Raji (cell line): ENCODE data around the gene SMIM24.
A peak's percentile ranks its signal among the peaks of the same experiment; 100 is the strongest.

ENCODE experiments used
- POLR2A ChIP-seq: IDR thresholded peaks from 2 replicates; pipeline ENCODE4 v1.6.1; 2011; ENCODE audit warnings: low read depth, low read length, control low read depth; ENCODE audit not compliant: insufficient read depth

Gene SMIM24

DNA sequence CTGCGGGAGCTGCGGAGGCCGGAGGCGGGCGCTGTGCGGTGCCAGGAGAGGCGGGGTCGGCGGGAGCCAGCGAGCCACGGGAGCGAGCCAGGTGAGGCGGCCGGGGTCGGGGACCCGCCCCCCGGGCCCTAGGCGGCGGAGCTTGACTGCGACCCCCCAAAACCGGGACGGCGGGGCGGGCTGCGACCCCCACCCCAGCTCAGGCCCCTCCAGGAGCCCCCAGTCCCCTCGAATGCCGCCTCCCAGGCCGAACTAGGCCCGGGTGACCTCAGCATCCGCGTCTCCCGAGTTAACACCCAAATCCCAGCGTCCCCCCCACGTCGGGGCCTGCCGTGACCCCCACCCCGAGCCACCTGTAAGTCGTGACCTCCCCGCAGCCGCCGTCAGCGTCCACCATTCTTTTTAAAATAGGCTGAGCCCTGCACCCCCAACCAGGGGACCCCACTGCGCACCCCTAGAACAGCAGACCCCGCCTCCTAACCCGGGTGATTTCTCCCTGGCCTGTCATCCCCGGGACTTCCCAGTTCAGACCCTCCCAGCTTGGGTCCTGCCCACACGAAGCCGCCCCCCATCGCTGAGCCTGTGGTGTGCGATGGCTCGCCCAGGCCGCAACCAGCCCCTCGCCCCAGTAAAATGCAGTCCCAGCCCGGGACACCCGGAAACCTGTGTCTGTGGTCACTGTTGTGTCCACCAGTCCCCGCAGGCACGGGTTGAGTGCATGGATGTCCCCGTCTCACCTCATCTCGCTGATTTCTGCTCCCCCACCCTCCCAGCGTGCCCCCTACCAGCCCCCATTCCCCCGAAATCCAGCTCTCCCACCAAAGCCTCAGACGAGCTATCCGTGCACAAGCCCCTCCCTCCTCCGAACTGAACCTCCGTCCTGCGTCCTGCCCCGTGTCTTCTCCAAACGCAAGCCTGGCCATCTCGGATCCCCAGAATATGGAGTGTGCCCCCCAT lies 26.3 kb upstream of the SMIM24 start:
- no peak for TF ChIP-seq POLR2A

DNA sequence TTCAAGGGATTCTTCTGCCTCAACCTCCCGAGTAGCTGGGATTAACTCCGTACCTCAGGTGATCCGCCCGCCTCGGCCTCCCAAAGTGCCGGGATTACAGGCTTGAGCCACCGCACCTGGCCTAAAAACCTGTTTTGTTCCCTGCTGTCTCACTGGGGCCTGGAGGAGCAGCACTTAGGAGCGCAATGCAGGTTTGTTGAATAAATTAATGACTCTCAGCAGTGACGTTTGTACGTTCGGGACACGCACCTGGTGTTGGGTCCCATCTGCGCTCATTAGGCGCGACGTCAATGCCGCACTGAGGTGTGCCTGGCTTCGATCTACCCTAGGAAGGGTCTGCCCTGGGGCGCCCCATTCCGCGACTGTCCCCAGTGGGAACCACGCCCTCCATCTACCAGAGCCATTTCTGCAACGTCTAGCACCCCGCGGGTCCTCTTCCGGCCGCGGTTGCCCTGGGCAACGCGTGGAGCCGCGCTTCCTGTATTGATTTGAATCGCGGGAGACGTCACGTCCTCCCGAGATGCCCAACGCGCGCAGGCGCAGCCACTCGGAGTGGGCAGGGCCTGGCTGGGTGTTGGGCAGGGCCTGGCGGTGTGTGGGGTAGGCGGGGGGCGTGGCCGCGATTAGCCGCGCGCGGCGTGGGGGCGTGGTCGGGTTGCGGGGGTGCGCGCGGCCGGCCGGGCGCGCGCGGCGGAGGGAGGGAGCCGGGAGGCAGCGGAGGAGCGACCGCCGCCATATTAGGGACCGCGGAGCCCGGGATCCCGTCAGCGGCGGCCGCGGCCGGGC lies 25.5 kb upstream of the SMIM24 start, which contains the start of gene FZR1:
Gene FZR1 (plus strand): TSS at position 714 of the 786 bp plus-strand sequence. CDS start 16,679 bp downstream, outside the sequence.
- peak; percentile 69 for TF ChIP-seq POLR2A

DNA sequence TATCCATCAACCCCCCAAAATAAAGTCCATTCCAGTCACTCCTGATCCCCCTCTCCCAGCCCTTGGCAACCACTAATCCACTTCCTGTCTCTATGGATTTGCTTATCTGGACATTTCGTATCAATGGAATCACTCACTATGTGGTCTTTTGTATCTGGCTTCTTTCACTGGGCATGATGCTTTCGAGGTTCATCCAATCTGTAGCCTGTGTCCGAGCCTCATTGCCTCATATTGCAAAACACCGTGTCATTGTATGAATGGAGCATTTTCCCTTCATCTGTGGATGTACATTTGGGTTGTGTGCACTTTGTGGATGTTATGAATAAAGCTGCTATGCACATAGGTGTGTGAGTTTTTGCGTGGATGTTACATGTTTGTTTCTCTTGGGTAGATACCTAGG lies 24.4 kb upstream of the SMIM24 start:
- no peak for TF ChIP-seq POLR2A

- TF ChIP-seq POLR2A = no peak
These were observed 22.8 kb upstream of the SMIM24 start for GRCh38 chr19:3503036-3503572.

DNA sequence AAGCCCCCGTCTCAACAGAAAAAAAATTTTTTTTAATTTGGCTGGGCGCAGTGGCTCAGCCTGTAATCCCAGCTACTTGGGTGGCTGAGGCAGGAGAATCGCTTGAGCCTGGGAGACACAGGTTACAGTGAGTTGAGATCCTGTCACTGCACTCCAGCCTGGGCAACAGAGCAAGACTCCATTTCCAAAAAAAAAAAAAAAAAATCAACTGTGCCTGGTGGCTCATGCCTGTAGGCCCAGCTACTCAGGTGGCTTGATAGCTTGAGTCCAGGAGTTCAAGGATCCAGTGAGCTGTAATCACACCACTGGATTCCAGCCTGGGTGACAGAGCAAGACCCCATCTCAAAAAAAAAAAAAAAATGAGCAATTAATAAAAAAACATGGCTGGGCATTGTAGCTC lies 21.5 kb upstream of the SMIM24 start:
- no peak for TF ChIP-seq POLR2A

DNA sequence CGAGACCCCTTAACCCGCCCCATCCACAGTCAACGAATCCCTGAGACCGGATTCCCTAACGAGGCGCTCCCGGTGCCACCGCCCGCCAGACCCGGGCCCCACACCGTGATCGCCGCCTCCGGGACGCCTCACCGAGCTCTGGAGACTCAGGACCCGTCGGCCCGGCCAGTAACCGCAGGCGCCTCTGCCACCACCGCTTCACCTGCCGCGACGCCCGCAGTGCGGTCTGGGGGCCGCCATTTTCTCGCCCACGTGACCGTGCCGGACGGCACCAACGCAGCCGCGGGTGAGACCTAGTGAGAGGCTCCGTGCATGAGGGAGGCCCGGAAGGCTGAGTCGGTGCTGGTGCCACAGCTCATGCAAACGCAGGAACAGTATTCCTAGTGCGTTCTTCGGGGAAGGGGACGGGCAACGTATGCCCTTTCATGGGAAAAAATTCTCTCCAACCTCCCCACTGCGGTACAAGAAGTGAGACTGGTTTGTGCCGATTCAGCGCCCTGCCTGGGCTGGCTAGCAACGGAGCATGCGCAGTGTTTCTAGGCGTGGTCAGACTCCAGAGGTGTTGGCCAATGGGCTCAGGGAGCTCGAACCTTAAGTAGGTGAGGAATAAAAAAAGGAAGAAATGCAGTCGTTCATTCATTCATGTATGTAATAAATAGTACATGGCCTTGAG lies 20.2 kb upstream of the SMIM24 start, which contains the start of gene DOHH:
Gene DOHH (minus strand): TSS at position 246 of the 673 bp plus-strand sequence. CDS start 3,860 bp downstream, outside the sequence.
- peak; percentile 82 for TF ChIP-seq POLR2A

GRCh38 chr19:3499738-3500428 lies 19.6 kb upstream of the SMIM24 start:
- TF ChIP-seq POLR2A = no peak

DNA sequence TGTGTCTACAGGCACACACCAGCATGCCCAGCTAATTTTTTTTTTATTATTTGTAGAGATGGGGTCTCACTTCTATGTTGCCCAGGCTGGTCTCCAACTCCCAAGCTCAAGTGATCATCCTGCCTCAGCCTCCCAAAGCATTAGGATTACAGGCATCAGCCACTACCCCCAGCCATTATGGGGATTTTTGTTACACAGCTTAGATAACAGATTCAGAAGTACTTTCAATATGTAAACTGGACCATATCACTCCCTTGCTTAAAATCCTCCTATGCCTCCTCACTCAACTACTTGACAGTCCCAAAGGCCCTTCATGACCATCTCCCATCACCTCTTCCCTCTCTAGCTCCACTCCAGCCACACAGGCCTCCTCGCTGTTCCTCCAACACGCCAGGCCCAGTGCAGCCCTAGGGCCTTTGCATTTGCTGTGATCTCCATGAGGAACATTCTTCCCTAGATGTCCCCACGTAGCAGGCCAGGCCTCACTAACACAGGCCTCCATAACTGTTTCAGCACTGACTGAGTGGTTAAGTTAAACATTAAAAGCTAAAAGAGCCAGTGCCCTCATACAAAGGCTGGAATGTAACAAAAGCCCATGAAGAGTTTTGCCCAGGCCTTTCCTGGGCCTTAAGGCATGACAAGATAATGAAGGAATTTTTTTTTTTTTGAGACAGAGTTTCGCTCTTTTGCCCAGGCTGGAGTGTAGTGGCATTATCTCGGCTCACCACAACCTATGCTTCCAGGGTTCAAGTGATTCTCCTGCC lies 17.6 kb upstream of the SMIM24 start:
- no peak for TF ChIP-seq POLR2A

- no peak for TF ChIP-seq POLR2A
These were observed 16.3 kb upstream of the SMIM24 start for GRCh38 chr19:3496392-3497273.

DNA sequence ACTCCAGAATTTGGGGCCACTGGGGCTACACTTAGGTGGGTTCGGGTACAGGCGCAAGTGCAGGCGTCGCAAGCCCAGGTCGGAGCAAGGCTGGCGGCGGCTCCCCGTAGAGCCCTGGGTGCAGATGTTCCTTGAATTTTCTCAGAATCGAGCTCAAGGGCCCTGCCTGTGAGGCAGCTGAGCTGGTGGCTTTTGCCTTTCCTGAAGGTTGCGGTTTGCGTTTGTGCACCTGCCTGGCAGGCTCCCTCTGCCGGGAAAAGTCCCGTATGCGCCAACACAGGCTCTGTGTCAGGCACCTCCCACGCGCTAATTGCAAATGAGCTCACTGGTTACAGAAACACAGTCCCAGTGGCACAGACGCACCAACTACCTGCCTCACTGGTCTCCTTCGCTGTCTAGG lies 14.2 kb upstream of the SMIM24 start:
- no peak for TF ChIP-seq POLR2A

- TF ChIP-seq POLR2A = no peak
These were observed 13.7 kb upstream of the SMIM24 start for GRCh38 chr19:3494051-3494450.

GRCh38 chr19:3493651-3494050 lies 13.3 kb upstream of the SMIM24 start:
- no peak for TF ChIP-seq POLR2A

- no peak for TF ChIP-seq POLR2A
These were observed 12.6 kb upstream of the SMIM24 start for GRCh38 chr19:3492919-3493318.
